Stimulated activated CD4-positive, alpha-beta T cell treated with anti-CD3 and anti-CD28 coated beads, TNF-alpha, amount 100 ng/mL, for 4 hours (primary cell): ENCODE measurements around the gene NFRKB.
A peak's percentile ranks its signal among the peaks of the same experiment; 100 is the strongest.

Experiments
- DNase-seq, 3 experiments: peaks; one replicate each; pipeline ENCODE4 v3.0.0-alpha.2; 2020; ENCODE audit warnings: low read depth in 3 of 3

NFRKB gene

DNA sequence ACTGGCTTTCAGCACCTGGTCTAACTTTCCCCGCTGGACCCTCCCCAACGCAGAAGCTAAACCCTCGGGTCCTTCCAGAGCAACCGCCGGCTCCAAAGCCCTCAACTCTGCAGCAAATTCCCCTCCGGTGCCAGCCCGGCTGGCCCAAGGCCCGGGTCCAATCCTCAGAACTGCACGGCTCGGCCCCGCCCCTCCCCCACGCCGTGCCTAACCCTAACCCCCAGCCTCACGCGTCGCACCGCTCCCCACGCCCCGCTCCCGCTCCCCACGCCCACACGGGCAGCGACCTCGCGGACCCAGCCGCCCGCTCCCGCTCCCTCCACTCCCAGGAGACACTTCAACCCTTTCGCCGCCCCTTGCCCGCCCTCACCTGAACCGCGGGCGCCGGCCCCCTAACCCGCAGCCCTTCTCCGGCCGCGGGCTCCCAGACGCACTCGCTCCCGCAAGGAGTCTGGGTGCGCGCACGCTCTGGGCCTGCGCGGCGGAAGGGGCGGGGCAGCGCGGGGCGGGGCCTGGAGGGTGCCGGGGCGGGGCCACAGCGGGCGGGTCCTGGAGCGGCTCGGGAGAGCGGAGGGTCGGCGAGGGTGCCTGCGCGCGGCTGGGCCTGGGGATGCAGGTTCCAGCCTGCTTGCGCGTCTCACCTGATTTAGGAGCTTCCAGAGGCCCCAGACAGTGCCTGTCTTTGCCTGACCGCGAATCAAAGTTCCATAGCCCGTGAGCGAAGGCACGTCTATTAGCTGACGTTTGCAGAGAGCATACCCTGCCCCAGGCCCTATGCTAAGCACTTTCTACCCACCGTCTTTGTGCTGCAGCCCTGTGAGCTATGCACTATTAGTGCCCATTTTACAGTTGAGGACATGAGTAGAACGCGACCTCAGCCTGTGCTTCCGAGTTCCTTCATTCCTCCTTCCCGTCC lies at the start of gene NFRKB:
NFRKB (minus strand) TSS at position 453 of the 916 bp plus-strand sequence. CDS start 2,729 bp downstream, outside the sequence.
- peak; percentile 78 to 87 (median 81) for DNase-seq

DNA sequence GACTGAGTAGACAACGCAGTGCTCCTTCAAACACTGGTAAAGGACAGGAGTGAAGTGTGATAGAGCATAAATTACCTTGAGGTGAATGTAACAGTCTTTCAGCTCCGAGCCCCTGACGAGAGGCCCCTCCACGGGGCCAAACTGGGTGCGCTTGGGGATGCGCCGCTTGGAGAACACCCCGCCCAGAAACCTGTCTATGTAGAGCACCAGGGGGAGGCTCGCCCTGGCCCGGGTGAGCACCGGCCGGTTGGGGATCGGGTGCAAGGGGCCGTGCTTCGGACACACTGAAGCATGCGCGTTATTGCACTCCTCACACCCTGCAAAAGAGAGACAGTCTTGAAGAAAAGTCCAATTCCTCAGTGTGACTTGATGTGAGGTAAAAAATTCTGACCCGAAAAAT lies 49.3 kb upstream of the NFRKB start:
- no peak for DNase-seq

- DNase-seq = no peak
Observed at GRCh38 chr11:129943036-129943435, 47.7 kb upstream of the NFRKB start.

- no peak for DNase-seq
Observed at GRCh38 chr11:129939510-129939909, 44.1 kb upstream of the NFRKB start.

GRCh38 chr11:129938764-129939163 lies 43.4 kb upstream of the NFRKB start:
- DNase-seq = no peak

GRCh38 chr11:129937592-129938238 lies 42.3 kb upstream of the NFRKB start:
- no peak for DNase-seq

DNA sequence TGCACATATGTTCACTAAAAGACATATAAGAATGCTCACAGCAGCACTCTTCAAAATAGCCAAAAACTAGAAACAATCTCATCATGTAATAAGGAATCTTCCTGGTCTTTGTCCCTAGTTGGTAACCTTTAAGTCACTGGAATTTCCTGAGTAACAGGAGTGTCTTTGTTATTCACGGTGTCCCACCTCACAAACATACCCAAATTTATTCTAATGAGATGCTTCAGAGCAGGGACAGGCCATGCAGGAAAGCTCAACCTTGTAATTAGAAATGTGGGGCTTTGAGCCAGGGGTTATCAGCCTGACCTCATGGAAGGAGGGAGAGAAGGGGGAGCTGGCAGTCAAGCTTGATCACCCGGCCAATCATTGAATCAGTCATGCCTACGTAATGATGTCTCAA lies 40.3 kb upstream of the NFRKB start:
- no peak for DNase-seq

GRCh38 chr11:129933891-129934290 lies 38.5 kb upstream of the NFRKB start:
- no peak for DNase-seq

GRCh38 chr11:129933262-129933661 lies 37.9 kb upstream of the NFRKB start:
- DNase-seq = no peak

- no peak for DNase-seq
Observed at GRCh38 chr11:129932381-129933067, 37.1 kb upstream of the NFRKB start.

DNA sequence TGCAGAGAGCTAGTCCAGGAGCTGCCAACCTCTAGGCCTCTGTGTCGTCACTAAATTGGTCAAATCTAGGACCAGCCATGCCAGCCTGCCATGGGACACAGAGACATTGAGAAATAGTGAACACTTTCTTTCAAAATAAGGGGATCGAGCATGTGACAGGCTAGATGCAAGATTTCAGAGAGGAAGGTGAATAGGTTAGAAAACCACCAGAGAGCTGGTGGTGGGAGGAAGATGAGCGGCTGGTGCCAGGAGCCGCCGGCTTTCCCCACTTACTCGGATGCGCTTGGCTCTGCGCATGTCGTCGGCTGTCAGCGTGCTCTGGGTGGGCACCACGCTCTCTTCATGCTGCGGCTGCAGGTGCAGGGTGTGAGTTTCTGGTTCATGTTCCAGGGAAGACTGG lies 35.4 kb upstream of the NFRKB start:
- DNase-seq = no peak

DNA sequence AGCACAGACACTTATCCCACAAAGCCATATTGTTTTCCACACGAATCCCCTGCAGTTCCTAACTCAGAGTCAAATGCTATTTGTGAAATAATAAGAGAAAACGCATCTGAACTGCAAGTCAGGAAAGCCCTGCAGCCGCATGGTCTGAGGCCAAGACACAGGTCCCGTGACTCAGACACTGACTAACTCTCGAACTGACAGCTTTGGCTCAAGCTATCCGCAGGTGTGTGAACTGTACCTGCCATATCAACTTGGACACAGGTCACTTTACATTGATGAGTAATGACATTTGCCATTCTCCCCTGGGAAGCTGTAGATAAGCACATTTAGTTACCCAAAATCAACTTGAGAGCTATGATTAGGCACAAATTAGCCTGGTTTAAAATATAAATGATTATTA lies 34.9 kb upstream of the NFRKB start:
- no peak for DNase-seq

GRCh38 chr11:129929721-129930120 lies 34.3 kb upstream of the NFRKB start:
- DNase-seq = no peak

- no peak for DNase-seq
Observed at GRCh38 chr11:129928923-129929692, 33.7 kb upstream of the NFRKB start.

- DNase-seq = no peak
Observed at GRCh38 chr11:129922674-129923073, 27.3 kb upstream of the NFRKB start.

- no peak for DNase-seq
Observed at GRCh38 chr11:129918361-129918760, 23.0 kb upstream of the NFRKB start.

- DNase-seq = no peak
Observed at GRCh38 chr11:129917231-129917630, 21.9 kb upstream of the NFRKB start.

- DNase-seq = no peak
Observed at GRCh38 chr11:129911298-129911697, 15.9 kb upstream of the NFRKB start.

DNA sequence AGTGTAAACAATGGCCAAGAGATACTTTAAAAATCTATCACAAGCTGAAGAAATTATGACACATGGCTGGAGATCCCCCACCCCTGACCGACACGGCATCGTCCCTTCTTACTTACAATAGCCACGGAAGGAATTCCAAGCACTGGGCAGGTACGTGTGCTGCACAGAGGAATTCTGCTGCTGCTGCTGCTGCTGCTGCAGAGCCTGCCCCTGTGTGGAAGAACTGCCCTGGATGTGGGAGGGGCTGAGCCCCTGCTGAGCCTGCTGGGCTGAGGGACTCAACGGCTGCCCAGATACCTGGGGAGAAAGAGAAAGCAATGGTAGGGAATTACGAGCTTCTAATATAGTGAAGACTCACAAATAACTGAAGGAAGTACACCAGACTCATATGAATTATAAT lies 15.0 kb upstream of the NFRKB start:
- DNase-seq = no peak

DNA sequence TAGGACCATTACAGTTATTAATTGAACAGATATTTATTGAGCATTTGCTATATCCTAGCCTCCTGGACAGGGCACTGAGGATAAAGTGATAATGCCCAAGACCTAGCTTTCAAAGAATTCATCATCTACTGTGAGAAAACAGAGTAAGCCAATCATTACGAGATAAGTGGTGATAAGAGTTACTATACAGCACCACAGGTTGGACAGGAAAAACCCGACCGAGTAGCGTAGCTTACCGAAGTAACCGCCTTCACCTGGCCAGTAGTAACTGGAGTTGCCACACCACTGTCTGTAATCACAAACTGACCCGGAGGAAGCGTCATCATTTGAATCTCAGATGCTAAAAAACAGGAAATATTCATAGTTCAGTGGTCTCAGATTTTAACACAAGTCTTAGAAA lies 10.0 kb upstream of the NFRKB start:
- no peak for DNase-seq

DNA sequence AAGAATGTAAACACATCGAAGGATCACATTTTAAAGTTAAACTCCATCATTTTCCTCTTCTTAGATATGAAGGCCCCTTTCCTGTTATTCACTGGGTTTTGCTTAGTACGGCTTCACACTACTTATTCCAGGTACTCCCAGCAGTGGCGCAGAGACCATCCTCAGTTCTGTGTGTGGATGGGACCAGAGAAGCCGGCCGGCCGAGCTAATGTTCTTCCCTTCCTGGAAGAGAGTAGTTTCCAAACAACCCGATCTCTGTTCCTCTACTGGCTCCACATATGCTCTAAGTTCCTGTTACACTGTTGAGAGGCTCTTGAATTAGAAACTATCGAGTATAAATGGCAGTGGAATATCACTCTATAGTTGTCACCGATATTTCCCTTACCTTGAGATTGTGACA lies 684 bp upstream of the NFRKB start:
- no peak for DNase-seq
